Measurements from ENCODE around the gene MSH3.
"Not testable (repeated sequence)": the region's sequence is repeated elsewhere in the genome, so short reads cannot be mapped to it uniquely, and the experiment has no call there.

The MSH3 gene

GRCh38 chr5:80632700-80633099 lies 21.8 kb upstream of the MSH3 start:
- H3K4me3 ChIP-seq (ENCODE audit: low read length): no peak overlapping the region
- TF ChIP-seq ZNF274 (IDR thresholded peaks at IDR 0.05; ENCODE audit: low read depth, low read length): no peak

- no peak overlapping the region for H3K4me3 ChIP-seq (ENCODE audit: low read length)
- no peak for TF ChIP-seq ZNF274 (IDR thresholded peaks at IDR 0.05; ENCODE audit: low read depth, low read length)
Observed at GRCh38 chr5:80634193-80634592, 20.3 kb upstream of the MSH3 start.

- TF ChIP-seq ZNF274 (IDR thresholded peaks at IDR 0.05; ENCODE audit: low read depth, low read length): no peak
- no peak overlapping the region for H3K4me3 ChIP-seq (ENCODE audit: low read length)
Observed at GRCh38 chr5:80641353-80641752, 13.1 kb upstream of the MSH3 start.

GRCh38 chr5:80644900-80645299 lies 9.6 kb upstream of the MSH3 start:
- TF ChIP-seq ZNF274 (IDR thresholded peaks at IDR 0.05; ENCODE audit: low read depth, low read length): no peak
- no peak overlapping the region for H3K4me3 ChIP-seq (ENCODE audit: low read length)

- no peak for TF ChIP-seq ZNF274 (IDR thresholded peaks at IDR 0.05; ENCODE audit: low read depth, low read length)
- H3K4me3 ChIP-seq (ENCODE audit: low read length): no peak overlapping the region
Observed at GRCh38 chr5:80646926-80647325, 7.5 kb upstream of the MSH3 start.

GRCh38 chr5:80653502-80653901 lies 950 bp upstream of the MSH3 start:
- H3K4me3 ChIP-seq (ENCODE audit: low read length): peak overlapping the region; percentile 96
- no peak for TF ChIP-seq ZNF274 (IDR thresholded peaks at IDR 0.05; ENCODE audit: low read depth, low read length)

- TF ChIP-seq ZNF274 (IDR thresholded peaks at IDR 0.05; ENCODE audit: low read depth, low read length): no peak
- H3K4me3 ChIP-seq (ENCODE audit: low read length): peak overlapping the region; percentile 96
Observed at GRCh38 chr5:80654054-80654390, 430 bp upstream of the MSH3 start.

GRCh38 chr5:80655231-80655774 lies 851 bp downstream of the MSH3 start:
- TF ChIP-seq ZNF274 (IDR thresholded peaks at IDR 0.05; ENCODE audit: low read depth, low read length): no peak
- peak overlapping the region; percentile 89 for H3K4me3 ChIP-seq (ENCODE audit: low read length)

- no peak for TF ChIP-seq ZNF274 (IDR thresholded peaks at IDR 0.05; ENCODE audit: low read depth, low read length)
- no peak overlapping the region for H3K4me3 ChIP-seq (ENCODE audit: low read length)
Observed at GRCh38 chr5:80656425-80656824, 2.0 kb downstream of the MSH3 start.

GRCh38 chr5:80659106-80659505 lies 4.7 kb downstream of the MSH3 start:
- no peak overlapping the region for H3K4me3 ChIP-seq (ENCODE audit: low read length)
- TF ChIP-seq ZNF274 (IDR thresholded peaks at IDR 0.05; ENCODE audit: low read depth, low read length): no peak

- not testable (repeated sequence) for H3K4me3 ChIP-seq (ENCODE audit: low read length)
Observed at GRCh38 chr5:80660661-80661060, 6.2 kb downstream of the MSH3 start.

GRCh38 chr5:80662108-80662507 lies 7.7 kb downstream of the MSH3 start:
- H3K4me3 ChIP-seq (ENCODE audit: low read length): no peak overlapping the region
- no peak for TF ChIP-seq ZNF274 (IDR thresholded peaks at IDR 0.05; ENCODE audit: low read depth, low read length)

GRCh38 chr5:80665057-80665456 lies 10.6 kb downstream of the MSH3 start:
- no peak overlapping the region for H3K4me3 ChIP-seq (ENCODE audit: low read length)
- no peak for TF ChIP-seq ZNF274 (IDR thresholded peaks at IDR 0.05; ENCODE audit: low read depth, low read length)

GRCh38 chr5:80667384-80667783 lies 12.9 kb downstream of the MSH3 start:
- no peak for TF ChIP-seq ZNF274 (IDR thresholded peaks at IDR 0.05; ENCODE audit: low read depth, low read length)
- H3K4me3 ChIP-seq (ENCODE audit: low read length): no peak overlapping the region

GRCh38 chr5:80668016-80668969 lies 13.8 kb downstream of the MSH3 start:
- TF ChIP-seq ZNF274 (IDR thresholded peaks at IDR 0.05; ENCODE audit: low read depth, low read length): no peak
- H3K4me3 ChIP-seq (ENCODE audit: low read length): no peak overlapping the region

All from GM08714 (cell line).